GM18909 (cell line): ENCODE measurements around the gene BTBD2.

Experiments used
- ATAC-seq: cut with Tn5 transposase; IDR thresholded peaks from one replicate; pipeline ENCODE4 v1.9.1; 2021; ENCODE audit warnings: mild to moderate bottlenecking; ENCODE audit not compliant: unreplicated experiment, poor library complexity

The BTBD2 gene

DNA sequence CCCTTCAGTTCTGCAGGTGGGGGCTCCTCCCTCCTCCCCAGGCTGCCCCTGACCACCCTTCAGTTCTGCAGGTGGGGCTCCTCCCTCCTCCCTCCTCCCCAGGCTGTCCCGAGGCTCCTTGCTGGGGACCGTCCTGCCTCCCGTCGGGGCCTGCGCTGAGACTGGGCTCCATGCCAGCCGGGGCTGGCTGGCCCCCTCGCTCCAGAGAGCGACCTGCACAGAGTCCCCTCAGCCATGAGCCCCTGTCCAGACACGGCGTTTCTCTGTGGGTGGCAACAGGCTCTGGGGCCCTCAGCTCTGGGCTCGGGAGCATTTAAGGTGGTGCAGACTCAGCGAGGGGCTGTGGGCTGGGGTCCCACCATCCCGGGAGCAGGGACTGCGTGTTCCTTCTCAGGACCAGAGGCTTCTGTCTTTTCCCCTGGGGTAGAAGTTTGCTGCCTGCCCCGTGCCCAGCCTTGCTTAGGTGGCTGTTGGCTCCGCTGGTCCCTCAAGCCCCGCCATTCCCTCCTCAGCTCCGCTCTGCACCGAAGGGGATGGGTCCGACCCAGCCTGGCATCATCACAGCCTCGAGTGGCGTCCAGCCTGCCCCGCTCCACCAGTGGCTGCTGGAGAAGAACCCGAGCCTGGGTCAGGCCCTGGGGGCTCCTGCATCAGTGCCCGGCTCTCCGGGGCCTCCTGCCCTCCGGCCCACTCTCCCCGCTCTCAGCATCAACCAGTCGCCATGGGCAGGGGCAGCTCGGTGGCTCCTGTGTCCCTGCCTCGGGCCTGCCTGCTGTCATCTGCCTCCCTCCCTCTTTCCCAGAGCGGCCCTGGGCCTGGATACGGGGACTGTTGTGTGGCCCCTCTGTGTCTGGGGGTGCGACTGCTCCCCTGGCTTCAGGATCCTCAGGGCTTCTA lies 47.0 kb downstream of the BTBD2 start:
- ATAC-seq = no peak

DNA sequence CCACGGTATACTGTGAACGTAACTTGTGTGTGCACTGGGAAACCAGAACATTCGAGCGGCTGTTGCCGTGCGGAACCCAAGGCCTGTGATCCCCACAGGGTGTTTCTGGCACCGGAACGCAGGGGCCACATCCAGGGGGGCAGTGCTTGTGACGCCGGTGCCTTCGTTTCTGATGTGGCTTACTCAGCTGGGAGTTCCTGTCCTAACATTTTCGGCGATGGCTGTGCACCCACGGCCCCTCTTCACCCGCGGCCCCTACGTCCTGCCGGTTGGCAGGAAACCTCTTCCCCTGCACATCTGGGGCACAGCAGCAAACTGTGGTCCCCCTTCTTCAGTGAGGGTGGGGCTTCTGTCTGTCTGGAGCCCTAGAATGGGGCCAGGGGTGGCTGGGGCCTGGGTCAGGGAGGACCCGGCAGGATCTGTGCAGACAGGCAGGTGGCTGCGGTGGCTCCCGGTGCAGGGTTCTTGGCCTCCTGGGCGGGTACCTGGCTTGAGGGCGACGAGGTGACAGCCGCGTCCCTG lies 48.4 kb downstream of the BTBD2 start:
- ATAC-seq = no peak

DNA sequence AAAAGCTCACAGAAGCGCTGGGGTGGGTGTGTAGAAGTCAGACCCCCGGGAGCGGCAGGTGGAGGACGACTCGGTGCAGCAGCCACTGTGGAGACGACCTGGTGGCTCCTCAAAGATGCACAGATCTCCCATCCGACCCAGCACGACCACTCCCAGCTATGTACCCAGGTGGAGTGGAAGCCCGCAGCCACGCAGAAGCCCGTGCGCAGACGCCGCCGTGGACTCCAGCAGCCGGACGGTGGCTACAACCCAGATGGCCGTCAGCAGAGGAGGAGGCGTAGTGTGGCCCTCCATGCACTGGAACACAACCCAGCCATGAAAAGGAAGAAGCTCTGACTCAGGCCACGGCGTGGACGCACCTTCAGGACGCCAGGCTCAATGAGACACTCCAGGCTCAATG lies 52.8 kb downstream of the BTBD2 start:
- no peak for ATAC-seq

DNA sequence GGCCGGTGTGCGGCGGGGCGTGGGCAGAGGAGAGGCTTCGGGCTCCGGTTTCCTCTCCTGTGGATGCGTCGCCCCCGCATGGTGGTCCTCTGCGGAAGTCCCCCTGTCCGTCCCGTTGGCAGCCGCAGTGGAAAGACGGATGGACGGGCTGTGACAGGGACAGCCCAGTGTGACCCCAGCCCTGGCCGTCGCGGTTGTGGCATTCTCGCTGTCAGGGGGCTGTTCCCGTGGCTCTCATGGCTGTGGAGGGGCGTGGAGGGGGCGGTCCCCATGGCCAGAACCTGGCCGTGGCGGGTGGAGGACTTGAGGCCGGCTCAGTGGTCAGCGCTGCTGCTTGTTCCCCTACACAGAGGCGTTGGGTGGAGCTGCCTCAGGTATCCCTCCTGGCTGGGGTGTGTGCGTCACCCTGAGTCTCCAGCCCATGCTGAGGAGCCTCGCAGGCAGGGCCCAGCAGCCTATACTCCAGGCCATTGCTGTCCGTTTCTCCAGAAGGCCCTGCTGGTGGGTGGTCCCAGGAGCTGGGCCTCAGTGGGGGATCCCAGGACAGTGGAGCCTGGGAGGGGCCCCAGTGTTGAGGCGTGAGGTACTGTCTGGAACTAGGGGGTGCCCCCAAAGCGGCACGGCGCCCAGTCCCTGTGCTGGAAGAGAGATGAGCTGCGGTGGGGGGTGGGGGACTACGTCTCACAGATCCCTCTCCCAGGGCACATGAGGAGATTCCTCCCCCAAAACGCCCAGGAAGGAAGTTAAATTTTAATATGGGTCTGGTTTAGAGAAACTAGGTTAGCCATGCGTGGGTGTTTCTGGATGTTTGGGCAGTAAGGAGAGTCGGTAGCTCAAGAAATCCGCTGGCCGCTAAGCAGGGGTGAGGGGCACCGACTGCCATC lies 54.3 kb downstream of the BTBD2 start:
- no peak for ATAC-seq

DNA sequence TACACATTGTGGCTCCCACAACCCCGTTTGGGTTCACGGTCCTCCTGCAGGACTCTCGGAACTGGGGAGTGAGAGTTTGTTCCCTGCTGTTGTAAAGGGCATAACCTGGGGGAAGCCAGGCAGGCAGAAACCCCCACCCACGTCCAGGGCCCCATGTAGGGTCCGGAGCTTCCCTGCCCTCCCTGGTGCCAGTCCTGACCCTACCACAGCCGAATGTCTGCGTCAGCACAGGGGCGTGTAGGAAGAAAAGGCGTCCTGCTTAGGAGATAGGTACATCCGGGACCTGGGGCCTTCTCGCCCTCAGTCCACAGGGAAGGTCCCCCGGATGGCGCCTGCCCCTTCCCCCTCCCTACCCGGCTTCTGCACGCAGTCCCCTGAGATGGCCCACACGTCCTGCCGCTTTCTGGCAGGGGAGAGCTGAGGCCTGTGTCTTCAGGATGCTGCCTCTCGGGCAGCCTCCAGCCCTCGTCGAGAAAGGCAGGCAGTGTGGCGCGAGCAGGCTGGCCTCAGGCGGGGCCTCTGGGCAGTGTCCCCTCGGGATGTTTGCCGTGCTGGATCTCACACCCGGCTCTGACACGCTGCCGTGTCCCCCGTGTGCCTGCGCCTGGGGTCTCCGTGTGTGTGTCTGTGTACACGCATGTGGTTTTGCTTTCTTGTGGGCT lies 55.5 kb downstream of the BTBD2 start:
- ATAC-seq = no peak

DNA sequence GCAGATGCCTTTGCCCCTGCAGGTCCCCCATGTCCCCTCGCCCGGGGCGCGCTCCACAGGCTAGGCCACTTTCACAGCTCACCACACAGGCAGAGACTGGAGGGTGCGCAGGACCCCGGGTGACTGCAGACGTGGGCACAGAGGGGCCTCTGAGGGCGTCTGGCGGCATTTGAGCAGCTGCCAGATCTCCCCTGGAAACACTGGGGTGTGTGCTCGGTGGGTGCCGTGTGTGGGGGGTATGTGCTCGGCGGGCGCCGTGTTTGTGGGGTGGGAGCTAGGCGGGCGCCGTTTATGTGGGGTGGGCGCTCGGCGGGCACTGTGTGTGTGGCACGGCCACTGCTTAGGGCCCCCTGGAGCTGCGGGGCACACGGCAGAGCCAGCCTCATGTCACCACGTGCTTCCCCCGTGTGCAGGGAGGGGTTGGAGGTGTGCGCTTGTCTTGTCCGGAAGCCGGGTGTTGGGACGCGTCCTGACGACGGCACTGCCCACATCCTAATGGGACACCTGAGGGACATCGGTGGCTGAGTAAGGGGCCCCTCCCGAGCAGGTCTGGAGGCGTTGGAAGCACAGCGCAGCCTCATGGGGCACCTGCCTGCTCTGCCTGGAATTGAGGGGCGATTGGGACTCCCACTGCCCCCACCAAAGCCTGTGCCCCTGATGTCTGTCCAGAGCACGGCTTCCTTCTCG lies 57.8 kb downstream of the BTBD2 start:
- no peak for ATAC-seq

DNA sequence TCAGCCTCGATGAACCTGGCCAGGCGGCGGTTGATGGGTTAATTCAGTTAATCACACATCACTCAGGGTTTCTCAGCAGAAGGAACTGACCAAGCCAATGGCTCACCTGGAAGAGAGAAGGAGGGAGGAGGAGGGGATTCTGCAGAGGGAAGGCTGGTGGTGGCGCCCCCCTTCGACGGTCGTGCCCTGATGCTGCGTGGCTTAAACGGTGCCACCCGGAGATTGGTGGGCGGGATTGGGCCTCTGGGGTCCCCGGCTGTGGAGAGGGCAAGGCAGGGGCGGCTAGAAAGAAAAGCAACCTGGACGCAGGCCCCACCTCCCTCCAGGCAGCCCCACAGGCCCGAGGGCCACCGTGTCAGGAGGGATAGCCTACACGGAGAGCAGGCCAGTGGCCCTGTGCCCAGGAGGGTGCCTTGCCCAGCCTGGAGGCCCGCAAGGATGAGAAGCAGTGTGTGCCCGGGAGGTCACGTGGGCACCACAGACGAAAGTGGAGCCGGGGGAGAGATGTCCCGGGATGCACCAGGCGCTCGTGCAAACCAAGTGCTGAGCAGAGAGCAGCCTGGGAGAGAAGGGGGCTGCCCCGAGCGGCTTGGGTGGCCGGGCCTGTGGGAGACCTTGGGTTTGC lies 58.5 kb downstream of the BTBD2 start:
- ATAC-seq = no peak

DNA sequence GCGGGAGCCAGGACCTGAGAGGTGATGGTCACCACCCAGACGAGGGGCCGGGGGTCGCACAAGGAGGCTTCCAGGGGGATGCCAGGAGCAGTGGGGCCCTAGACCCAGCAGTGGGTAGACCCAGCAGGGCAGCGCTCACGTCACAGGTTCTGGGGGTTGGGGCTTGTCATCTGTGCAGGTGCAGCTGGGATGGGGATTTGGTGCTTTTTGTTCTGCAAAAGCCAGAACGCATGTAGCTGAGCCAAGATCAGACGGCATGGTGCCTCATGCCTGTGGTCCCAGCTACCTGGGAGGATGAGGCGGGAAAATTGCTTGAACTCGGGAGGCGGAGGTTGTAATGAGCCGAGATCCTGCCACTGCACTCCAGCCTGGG lies 59.4 kb downstream of the BTBD2 start:
- no peak for ATAC-seq

DNA sequence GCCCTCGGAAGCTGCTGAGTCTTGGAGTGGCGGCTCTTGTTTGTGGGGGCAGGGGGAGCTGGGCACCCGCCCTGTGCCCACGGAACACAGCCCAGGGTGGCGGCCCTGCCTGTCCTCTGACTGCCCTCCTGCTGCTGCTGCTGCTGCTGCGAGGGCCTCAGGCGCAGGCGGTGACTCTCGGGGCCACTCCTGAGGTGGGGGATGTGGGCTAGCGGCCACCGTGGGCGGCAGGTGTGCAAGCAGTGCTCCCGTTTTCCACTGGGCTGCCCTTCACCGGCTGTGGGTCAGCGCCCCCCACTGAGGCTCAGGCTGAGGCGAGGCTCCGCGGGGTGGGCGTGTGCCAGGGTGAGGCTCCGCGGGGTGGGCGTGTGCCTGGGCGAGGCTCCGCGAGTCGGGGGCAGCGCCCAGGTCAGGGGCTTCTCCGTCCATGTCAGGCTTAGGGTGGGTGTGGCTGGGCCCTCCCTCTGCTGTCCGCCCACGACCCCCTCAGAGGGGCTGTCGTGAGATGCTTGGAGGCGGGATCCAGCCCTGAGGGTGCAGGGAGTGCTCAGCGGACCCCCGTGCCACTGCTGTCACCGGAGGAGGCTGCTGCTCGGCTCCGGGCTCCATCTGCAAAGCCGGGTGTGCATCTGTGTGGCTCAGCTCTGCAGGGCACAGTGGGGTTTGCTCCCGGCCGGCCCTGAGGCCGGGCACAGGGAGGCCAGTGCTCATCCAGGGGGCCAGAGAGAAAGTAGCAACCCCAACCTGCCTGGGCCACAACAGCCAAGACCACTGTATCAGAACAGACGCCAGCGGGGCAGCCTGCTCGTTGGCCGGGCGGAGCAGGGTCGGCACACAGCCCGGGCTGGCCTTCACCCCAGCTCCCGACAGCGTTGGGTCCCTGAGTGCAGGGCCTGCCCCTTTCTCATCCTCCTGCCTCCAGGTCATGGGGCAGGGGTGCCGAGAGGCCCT lies 60.1 kb downstream of the BTBD2 start:
- no peak for ATAC-seq

DNA sequence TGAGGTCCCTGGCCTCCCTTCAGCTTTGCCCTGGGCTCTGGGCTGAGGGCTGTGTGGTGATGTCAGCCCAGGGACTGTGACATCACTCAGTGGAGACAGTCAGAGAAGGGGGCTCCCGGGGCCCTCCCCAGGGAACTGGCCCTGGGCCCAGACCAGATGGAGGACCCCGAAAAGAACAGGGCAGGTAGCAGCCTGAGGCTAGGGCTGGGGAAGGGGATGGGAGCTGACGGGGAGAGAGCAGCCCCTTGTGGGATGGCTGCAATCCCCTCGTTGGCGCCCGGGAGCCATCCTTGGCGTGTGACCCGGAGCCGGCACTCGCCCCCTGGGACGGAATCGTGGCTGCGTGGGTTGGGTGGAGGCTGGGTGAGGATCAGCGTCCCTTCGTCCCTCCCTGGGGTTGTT lies 61.0 kb downstream of the BTBD2 start:
- no peak for ATAC-seq

DNA sequence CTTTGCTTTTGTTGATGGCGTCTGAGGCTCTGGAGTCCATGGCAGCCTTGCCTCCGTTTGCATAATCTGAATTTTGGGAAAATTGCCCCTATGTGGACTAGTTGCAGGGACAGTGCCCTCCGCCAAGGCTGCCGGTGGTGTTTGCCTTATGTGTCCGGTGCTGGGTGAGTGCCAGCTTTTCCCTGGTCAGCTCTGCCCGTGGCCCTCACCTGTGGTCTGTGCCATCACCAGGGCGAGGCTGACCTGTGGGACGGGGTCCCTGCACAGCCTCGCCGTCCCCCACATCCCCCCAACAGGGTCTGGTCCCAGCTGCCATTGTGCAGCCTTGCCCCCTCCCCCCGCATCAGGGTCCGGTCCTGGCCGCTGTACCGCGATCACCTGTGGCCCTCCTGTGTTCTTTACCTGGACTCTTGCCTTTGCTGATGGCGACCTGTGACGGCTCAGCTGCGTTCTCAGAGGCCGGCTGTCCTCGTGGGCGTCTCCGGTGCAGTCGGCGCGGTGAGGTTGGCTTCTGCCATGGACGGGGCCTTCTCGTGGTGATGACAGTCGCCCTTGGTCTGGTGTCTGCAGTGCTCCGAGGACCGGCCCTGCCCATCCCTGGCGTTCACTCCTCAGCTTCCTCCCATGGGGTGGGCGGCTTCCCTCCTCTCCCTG lies 61.9 kb downstream of the BTBD2 start:
- ATAC-seq = no peak

- ATAC-seq = no peak
Measured at GRCh38 chr19:1953037-1953436, 62.5 kb downstream of the BTBD2 start.

- ATAC-seq = no peak
Measured at GRCh38 chr19:1952635-1953034, 62.9 kb downstream of the BTBD2 start.

- ATAC-seq = no peak
Measured at GRCh38 chr19:1950640-1951039, 64.9 kb downstream of the BTBD2 start.

- no peak for ATAC-seq
Measured at GRCh38 chr19:1949304-1950101, 66.0 kb downstream of the BTBD2 start.

- no peak for ATAC-seq
Measured at GRCh38 chr19:1947651-1948209, 67.8 kb downstream of the BTBD2 start.

DNA sequence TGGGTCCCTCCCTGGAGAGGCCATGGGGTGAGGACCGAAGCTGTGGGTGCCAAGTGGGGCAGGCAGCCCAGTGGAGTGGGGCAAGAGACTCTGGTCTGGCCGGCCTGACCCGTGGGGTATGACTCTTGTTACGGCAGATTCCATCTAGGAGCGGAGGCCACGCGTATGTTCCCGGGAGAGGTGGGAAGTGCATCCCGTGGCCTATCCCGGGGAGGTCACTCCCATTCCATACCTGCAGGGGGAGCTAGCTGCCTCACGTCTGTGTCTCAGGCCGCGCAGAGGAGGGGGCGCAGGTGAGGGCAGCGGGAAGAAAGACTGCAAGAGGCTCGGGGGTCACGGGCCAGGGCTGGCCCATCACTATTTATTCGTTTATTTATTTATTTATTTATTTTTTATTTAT lies 69.6 kb downstream of the BTBD2 start:
- ATAC-seq = no peak
